DOHH2 (cell line): ENCODE measurements around the gene PLB1.

Experiments used
- CTCF ChIP-seq: fragments of 200-600 bp; sonication (generic); IDR thresholded peaks from one replicate; pipeline ENCODE4 v1.5.1; 2014; ENCODE audit warnings: antibody characterized with exemption, mild to moderate bottlenecking, low read depth, low read length; ENCODE audit not compliant: poor library complexity, severe bottlenecking
- EZH2phosphoT487 ChIP-seq: fragments of 200-600 bp; sonication (generic); IDR thresholded peaks from 2 replicates; pipeline ENCODE4 v1.6.1; 2017; ENCODE audit warnings: borderline replicate concordance, mild to moderate bottlenecking, antibody characterized with exemption, low read length, moderate library complexity, mixed read lengths

- no peak for TF ChIP-seq CTCF
- no peak for TF ChIP-seq EZH2phosphoT487
Observed at GRCh38 chr2:28643911-28644334, 148.1 kb downstream of the PLB1 start.
